ENCODE results near the gene MASP2. TPM values are rescaled to one million over a fixed set of nuclear protein-coding genes. Genes with fewer than 3 reads are reported as not detected.
"Not testable (repeated sequence)": the region's sequence is repeated elsewhere in the genome, so short reads cannot be mapped to it uniquely, and the experiment has no call there.

MASP2 gene
- total RNA-seq, 8 experiments from 2014 or later, result 1.2 to 5.9 (median 3.2) TPM

- Histone ChIP-seq H3K4me1 (replicated peaks in 1 of 2) (peaks cover 16 to 20% of the 10 kb centered on the region in 2 donors), H3K27ac (no peak overlapping the region), H3K4me3 (no peak overlapping the region)
- ATAC-seq (replicated peaks in 6 of 8), result peak in 4 of 8 experiments; percentile 2 to 11 (median 2)
- in situ Hi-C loops (cut with MboI; ENCODE audit: low pct_unique_long_range_greater_than_20kb in 2 of 9, low sequenced_read_pairs in 9 of 9, unreplicated experiment in 9 of 9), result no loop called here
- WGBS, 10 experiments, result 90 to 100% (median 93%) methylated on average over 1 to 6 of the region's 7 CpGs; no CpG with 5 or more reads in 7 of the 10 experiments
Observed at GRCh38 chr1:11054181-11054580, 7.1 kb upstream of the MASP2 start.

- peak; percentile 1 to 36 (median 20) for ATAC-seq (replicated peaks in 6 of 8)
- 58 to 100% (median 71%) methylated on average over 1 to 7 of the region's 10 CpGs; no CpG with 5 or more reads in 7 of the 10 experiments for WGBS, 10 experiments
- no peak overlapping the region for H3K4me3 ChIP-seq
- no peak overlapping the region for H3K27ac ChIP-seq
- H3K4me1 ChIP-seq (replicated peaks in 1 of 2), result peaks cover 13 to 17% of the 10 kb centered on the region in 2 donors
- in situ Hi-C loops (cut with MboI; ENCODE audit: low pct_unique_long_range_greater_than_20kb in 2 of 9, low sequenced_read_pairs in 9 of 9, unreplicated experiment in 9 of 9), result no loop called here
Observed at GRCh38 chr1:11053758-11054137, 6.7 kb upstream of the MASP2 start.

GRCh38 chr1:11052839-11053757 is 6.1 kb upstream of the MASP2 start:
- in situ Hi-C loops (cut with MboI; ENCODE audit: low pct_unique_long_range_greater_than_20kb in 2 of 9, low sequenced_read_pairs in 9 of 9, unreplicated experiment in 9 of 9), result no loop called here
- Histone ChIP-seq H3K27ac (no peak overlapping the region), H3K4me3 (no peak overlapping the region), H3K4me1 (replicated peaks in 1 of 2) (peaks cover 10 to 14% of the 10 kb centered on the region in 2 donors)
- 0 to 90% (median 41%) methylated on average over 1 to 17 of the region's 29 CpGs; no CpG with 5 or more reads in 2 of the 10 experiments for WGBS, 10 experiments
- ATAC-seq (replicated peaks in 6 of 8), result peak; percentile 9 to 66 (median 30)

DNA sequence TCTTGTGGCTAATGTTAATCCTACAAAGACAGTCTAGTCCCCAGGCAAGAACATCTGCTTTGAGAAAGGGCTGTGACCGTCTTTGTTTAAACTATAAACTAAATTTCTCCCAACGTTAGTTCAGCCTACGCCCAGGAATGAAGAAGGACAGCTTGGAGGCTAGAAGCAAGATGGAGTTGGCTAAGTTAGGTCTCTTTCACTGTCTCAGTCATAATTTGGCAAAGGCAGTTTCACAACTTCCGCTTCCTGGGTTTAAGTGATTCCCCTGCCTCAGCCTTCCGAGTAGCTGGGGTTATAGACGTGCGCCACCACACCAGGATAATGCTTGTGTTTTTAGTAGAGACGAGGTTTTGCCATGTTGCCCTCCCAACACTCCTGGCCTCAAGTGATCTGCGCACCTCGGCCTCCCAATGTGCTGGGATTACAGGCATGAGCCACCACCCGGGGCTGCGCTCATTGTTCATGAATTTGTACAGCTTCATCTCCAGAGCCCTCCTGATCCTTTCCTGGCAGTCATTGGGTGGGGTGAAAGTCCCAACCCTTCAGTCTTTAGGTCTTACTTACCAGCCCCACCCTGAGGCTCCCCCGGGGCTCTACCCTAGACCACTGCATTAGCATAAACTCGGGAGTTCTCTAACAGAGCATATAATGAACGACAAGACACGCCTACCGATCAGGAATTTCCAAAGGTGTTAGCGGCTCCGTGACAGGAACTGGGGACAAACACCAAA is 4.9 kb upstream of the MASP2 start:
- H3K4me3 ChIP-seq, result no peak overlapping the region
- in situ Hi-C loops (cut with MboI; ENCODE audit: low pct_unique_long_range_greater_than_20kb in 2 of 9, low sequenced_read_pairs in 9 of 9, unreplicated experiment in 9 of 9), result no loop called here
- H3K27ac ChIP-seq, result no peak overlapping the region
- peaks cover 10 to 14% of the 10 kb centered on the region in 2 donors for H3K4me1 ChIP-seq (replicated peaks in 1 of 2)
- WGBS, 10 experiments, result 6 to 85% (median 45%) methylated on average over 5 to 15 of the region's 19 CpGs; no CpG with 5 or more reads in 2 of the 10 experiments
- peak in 4 of 8 experiments; percentile 13 to 56 (median 54) for ATAC-seq (replicated peaks in 6 of 8)

- H3K4me3 ChIP-seq; H3K27ac ChIP-seq; in situ Hi-C loops (cut with MboI; ENCODE audit: low pct_unique_long_range_greater_than_20kb in 2 of 9, low sequenced_read_pairs in 9 of 9, unreplicated experiment in 9 of 9); ATAC-seq (replicated peaks in 6 of 8): not testable (repeated sequence)
- WGBS, 10 experiments, result 60 to 94% (median 90%) methylated on average over 2 to 10 of the region's 10 CpGs
- peaks cover 10 to 14% of the 10 kb centered on the region in 2 donors for H3K4me1 ChIP-seq (replicated peaks in 1 of 2)
Observed at GRCh38 chr1:11051121-11051520, 4.1 kb upstream of the MASP2 start.

- ATAC-seq (replicated peaks in 6 of 8), result peak in 1 of 8 experiments; percentile 4
- 80 to 97% (median 93%) methylated on average over 1 to 8 of the region's 8 CpGs; no CpG with 5 or more reads in 7 of the 10 experiments for WGBS, 10 experiments
- in situ Hi-C loops (cut with MboI; ENCODE audit: low pct_unique_long_range_greater_than_20kb in 2 of 9, low sequenced_read_pairs in 9 of 9, unreplicated experiment in 9 of 9), result loop anchor here in 4 of 9 experiments (25.0 kb wide), 1 partner anchor 591 kb away; no protein-coding TSS in a partner anchor
Observed at GRCh38 chr1:11046270-11046566, 821 bp downstream of the MASP2 start.

DNA sequence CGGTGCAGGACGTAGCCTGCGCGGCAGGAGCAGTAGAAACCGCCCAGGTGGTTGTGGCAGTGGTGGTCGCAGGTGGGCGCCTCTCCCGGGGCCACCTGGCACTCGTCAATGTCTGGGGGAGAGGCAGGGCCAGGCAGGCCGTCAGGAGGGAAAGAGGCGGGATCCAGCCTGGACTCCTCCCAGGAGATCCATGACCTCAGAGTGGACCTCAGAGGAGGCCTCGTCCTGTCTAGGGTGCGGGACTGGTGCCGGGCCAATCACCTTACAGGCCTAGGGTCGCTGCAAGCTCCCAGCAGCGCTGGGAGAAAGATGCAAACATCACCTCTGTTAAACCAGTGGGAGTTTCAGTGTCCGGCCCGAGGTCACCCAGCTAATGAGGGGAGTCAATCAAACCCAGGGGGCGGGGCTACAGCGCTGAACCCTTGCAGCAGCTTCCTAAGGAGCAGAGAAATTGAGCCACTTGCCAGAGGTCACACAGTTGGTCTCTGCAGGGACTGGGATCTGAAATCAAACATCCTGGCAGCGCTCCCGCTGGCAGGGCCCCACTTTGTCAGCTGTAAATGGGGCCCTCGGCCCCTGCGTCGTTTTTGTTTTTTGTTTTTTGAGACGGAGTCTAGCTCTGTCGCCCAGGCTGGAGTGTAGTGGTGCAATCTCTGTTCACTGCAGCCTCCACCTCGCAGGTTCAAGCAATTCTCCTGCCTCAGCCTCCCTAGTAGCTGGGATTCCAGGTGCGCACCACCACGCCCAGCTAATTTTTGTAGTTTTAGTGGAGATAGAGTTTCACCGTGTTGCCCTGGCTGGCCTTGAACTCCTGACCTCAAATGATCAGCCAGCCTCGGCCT is 1.4 kb downstream of the MASP2 start:
- peak; percentile 6 to 65 (median 32) for ATAC-seq (replicated peaks in 6 of 8)
- no peak overlapping the region for H3K27ac ChIP-seq
- in situ Hi-C loops (cut with MboI; ENCODE audit: low pct_unique_long_range_greater_than_20kb in 2 of 9, low sequenced_read_pairs in 9 of 9, unreplicated experiment in 9 of 9), result loop anchor here in 4 of 9 experiments (25.0 kb wide), 1 partner anchor 592 kb away; no protein-coding TSS in a partner anchor
- no peak overlapping the region for H3K4me3 ChIP-seq
- 17 to 80% (median 59%) methylated on average over 1 to 17 of the region's 32 CpGs; no CpG with 5 or more reads in 2 of the 10 experiments for WGBS, 10 experiments
- H3K4me1 ChIP-seq (replicated peaks in 1 of 2), result peaks cover 0 to 3% of the 10 kb centered on the region in 2 donors

More at GRCh38 chr1:11046270-11046566, 821 bp downstream of the MASP2 start:
- H3K27ac ChIP-seq, result no peak overlapping the region
- H3K4me3 ChIP-seq, result no peak overlapping the region
- H3K4me1 ChIP-seq (replicated peaks in 1 of 2), result peaks cover 0 to 3% of the 10 kb centered on the region in 2 donors

GRCh38 chr1:11044849-11045427 is 2.1 kb downstream of the MASP2 start:
- ATAC-seq (replicated peaks in 6 of 8), result peak in 4 of 8 experiments; percentile 6 to 27 (median 24)
- no peak overlapping the region for H3K27ac ChIP-seq
- in situ Hi-C loops (cut with MboI; ENCODE audit: low pct_unique_long_range_greater_than_20kb in 2 of 9, low sequenced_read_pairs in 9 of 9, unreplicated experiment in 9 of 9), result loop anchor here in 4 of 9 experiments (25.0 kb wide), 1 partner anchor 592 kb away; no protein-coding TSS in a partner anchor
- 25 to 100% (median 86%) methylated on average over 2 to 8 of the region's 16 CpGs; no CpG with 5 or more reads in 4 of the 10 experiments for WGBS, 10 experiments
- H3K4me3 ChIP-seq, result no peak overlapping the region
- peaks cover 0 to 3% of the 10 kb centered on the region in 2 donors for H3K4me1 ChIP-seq (replicated peaks in 1 of 2)

DNA sequence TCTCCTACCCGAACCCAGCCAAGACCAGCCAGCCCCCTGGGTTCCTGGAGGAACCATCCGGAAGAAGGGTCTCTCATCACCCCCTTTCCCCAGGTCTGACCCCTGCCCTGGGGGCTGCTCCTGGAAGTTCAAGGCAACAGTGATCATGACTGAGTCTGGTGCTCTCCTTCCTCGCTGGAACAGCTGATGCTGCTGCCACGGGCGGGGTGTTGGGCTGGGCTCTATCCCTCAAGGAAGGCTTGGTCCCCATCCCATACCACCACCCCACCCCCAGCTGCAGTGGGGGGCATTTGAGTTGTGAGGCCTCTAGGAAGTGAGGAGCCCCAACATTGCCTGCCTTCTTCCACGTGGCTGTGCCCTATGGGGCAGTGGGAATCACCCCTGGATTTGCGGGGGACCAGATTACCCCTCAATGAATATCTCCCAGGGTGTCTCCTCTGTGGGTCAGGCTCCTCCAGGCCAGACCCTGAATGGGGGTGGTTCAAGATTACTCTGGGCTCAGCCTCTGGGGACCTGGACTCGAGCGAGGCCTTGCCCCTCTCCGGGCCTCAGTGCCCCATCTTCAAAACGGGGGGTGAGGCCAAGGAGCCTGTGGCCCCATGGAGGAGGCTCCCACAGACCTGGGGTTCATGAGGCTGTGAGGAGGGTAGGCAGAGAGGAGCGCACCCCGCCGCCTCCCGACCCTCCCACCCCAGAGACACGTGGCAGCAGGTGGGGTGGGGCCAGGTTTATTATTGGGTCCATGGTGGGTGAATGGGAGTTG is 2.8 kb downstream of the MASP2 start:
- Histone ChIP-seq H3K27ac (no peak overlapping the region), H3K4me1 (replicated peaks in 1 of 2) (peaks cover 0 to 3% of the 10 kb centered on the region in 2 donors), H3K4me3 (no peak overlapping the region)
- in situ Hi-C loops (cut with MboI; ENCODE audit: low pct_unique_long_range_greater_than_20kb in 2 of 9, low sequenced_read_pairs in 9 of 9, unreplicated experiment in 9 of 9), result loop anchor here in 4 of 9 experiments (25.0 kb wide), 1 partner anchor 593 kb away; no protein-coding TSS in a partner anchor
- ATAC-seq (replicated peaks in 6 of 8), result peak in 4 of 8 experiments; percentile 2 to 12 (median 6)
- WGBS, 10 experiments, result 42 to 73% (median 66%) methylated on average over 4 to 7 of the region's 16 CpGs; no CpG with 5 or more reads in 7 of the 10 experiments

- Histone ChIP-seq H3K4me3 (no peak overlapping the region), H3K4me1 (replicated peaks in 1 of 2) (peaks cover 0 to 3% of the 10 kb centered on the region in 2 donors), H3K27ac (no peak overlapping the region)
- WGBS, 10 experiments, result 60 to 80% (median 70%) methylated on average over 1 to 8 of the region's 19 CpGs; no CpG with 5 or more reads in 6 of the 10 experiments
- in situ Hi-C loops (cut with MboI; ENCODE audit: low pct_unique_long_range_greater_than_20kb in 2 of 9, low sequenced_read_pairs in 9 of 9, unreplicated experiment in 9 of 9), result loop anchor here in 4 of 9 experiments (25.0 kb wide), 1 partner anchor 594 kb away; no protein-coding TSS in a partner anchor
- peak in 2 of 8 experiments; percentile 8 to 61 for ATAC-seq (replicated peaks in 6 of 8)
Observed at GRCh38 chr1:11042995-11043874, 3.8 kb downstream of the MASP2 start.

Data from motor neuron (in vitro differentiated cells).